GM12878 (cell line): ENCODE results near the gene COPZ2. TPM values are rescaled to one million over a fixed set of nuclear protein-coding genes. Genes with fewer than 3 reads are reported as not detected.

Experiments used
- ATAC-seq: fragments of 200-7000 bp; cut with Tn5 transposase; 3 replicates; pipeline ENCODE4 v1.9.1; 2020; ENCODE audit warnings: mild to moderate bottlenecking, moderate library complexity
- BruUV-seq: library from RNA; stranded (reverse); fragments of 400-500 nt; replicated peaks from 2 replicates; lab custom pipeline; 2021; lab: Mats Ljungman, UMichigan
- CTCF ChIA-PET: fragments of 300-600 bp; sonication (Branson Sonifier 250); formaldehyde crosslinking; extraction: SDS; loops from one replicate; lab custom pipeline; 2021; ENCODE audit warnings: inconsistent platforms; lab: Yijun Ruan, JAX
- POLR2A ChIA-PET: fragments of 350-600 bp; formaldehyde crosslinking; extraction: SDS; loops from one replicate; lab custom pipeline; 2021; ENCODE audit warnings: inconsistent platforms; lab: Charles Lee
- RAD21 ChIA-PET: fragments of 300-600 bp; sonication (Branson Sonifier 250); formaldehyde crosslinking; loops from one replicate; lab custom pipeline; 2023; ENCODE audit warnings: antibody characterized with exemption; ENCODE audit not compliant: unreplicated experiment; lab: Charles Lee
- SMC1A ChIA-PET: fragments of 300-600 bp; sonication (Branson Sonifier 250); formaldehyde crosslinking; loops from one replicate; lab custom pipeline; 2023; ENCODE audit not compliant: unreplicated experiment, uncharacterized antibody; lab: Charles Lee
- DNase-seq: peaks from one replicate; pipeline ENCODE4 v3.0.0-alpha.2; 2011; ENCODE audit warnings: low read depth, low spot score
- FAIRE-seq: peaks from 3 replicates; lab custom pipeline; 2011; peaks lifted over from hg19 to GRCh38; lab: Jason Lieb, UNC
- H2AFZ ChIP-seq: 2 replicates; pipeline ENCODE4 v1.6.0; 2011; ENCODE audit warnings: low read depth, low read length, control low read depth; ENCODE audit not compliant: control insufficient read depth
- H3K27ac ChIP-seq: 2 replicates; pipeline ENCODE4 v1.5.1; 2011; ENCODE audit warnings: control low read depth; ENCODE audit not compliant: control insufficient read depth, insufficient read depth
- H3K27me3 ChIP-seq, 2 experiments: replicated peaks in 1 of 2; 2 replicates each; pipeline versions ENCODE4 v1.6.0 to v1.6.1; 2011; ENCODE audit warnings: low read length in 1 of 2; ENCODE audit not compliant: control insufficient read depth in 2 of 2, insufficient read depth in 2 of 2
- H3K36me3 ChIP-seq, 2 experiments: 2 replicates each; pipeline ENCODE4 v1.5.1; 2011; ENCODE audit warnings: low read length in 1 of 2; ENCODE audit not compliant: control insufficient read depth in 2 of 2, insufficient read depth in 2 of 2
- H3K4me1 ChIP-seq: 2 replicates; pipeline ENCODE4 v1.6.1; 2011; ENCODE audit warnings: mild to moderate bottlenecking, low read length, moderate library complexity, mixed read lengths; ENCODE audit not compliant: control insufficient read depth, insufficient read depth
- H3K4me2 ChIP-seq: 2 replicates; pipeline ENCODE4 v1.6.0; 2011; ENCODE audit warnings: control low read depth; ENCODE audit not compliant: control insufficient read depth, insufficient read depth
- H3K4me3 ChIP-seq: fragments of 200-600 bp; sonication (generic); 2 replicates; pipeline ENCODE4 v1.5.1; 2016
- H3K79me2 ChIP-seq: 2 replicates; pipeline ENCODE4 v1.6.0; 2011; ENCODE audit warnings: low read length; ENCODE audit not compliant: control insufficient read depth, insufficient read depth
- H3K9ac ChIP-seq: 2 replicates; pipeline ENCODE4 v1.8.0; 2011; ENCODE audit warnings: low read length, control low read depth, mixed read lengths; ENCODE audit not compliant: control insufficient read depth, insufficient read depth
- H3K9me3 ChIP-seq: replicated peaks from 3 replicates; pipeline ENCODE4 v1.5.1; 2011; ENCODE audit warnings: mild to moderate bottlenecking, low read length; ENCODE audit not compliant: control insufficient read depth, insufficient read depth
- H4K20me1 ChIP-seq: 2 replicates; pipeline ENCODE4 v1.6.0; 2011; ENCODE audit not compliant: control insufficient read depth, insufficient read depth
- EP300 ChIP-seq, 2 experiments: fragments of 150-350 bp in 1 of 2; IDR thresholded peaks; 2 replicates each; pipeline ENCODE4 v1.6.1; 2011 to 2012; ENCODE audit warnings: low read depth in 2 of 2, low read length in 2 of 2, borderline replicate concordance in 1 of 2, improper control_type of control experiment in 1 of 2, inconsistent platforms in 1 of 2; ENCODE audit not compliant: control insufficient read depth in 1 of 2
- EZH2 ChIP-seq: IDR thresholded peaks from 2 replicates; pipeline ENCODE4 v1.6.1; 2012; ENCODE audit warnings: low read depth, mild to moderate bottlenecking, control low read depth, inconsistent platforms, low read length, borderline replicate concordance; ENCODE audit not compliant: control insufficient read depth
- FOS ChIP-seq: IDR thresholded peaks from 3 replicates; pipeline ENCODE4 v1.6.1; 2011; ENCODE audit warnings: borderline replicate concordance; ENCODE audit not compliant: insufficient read length; ENCODE audit errors: extremely low read depth
- HDAC2 ChIP-seq: fragments of 200-600 bp; sonication (generic); IDR thresholded peaks from 2 replicates; pipeline ENCODE4 v1.6.1; 2017
- IRF5 ChIP-seq: fragments of 450-650 bp; IDR thresholded peaks from 2 replicates; pipeline ENCODE4 v1.6.1; 2017; ENCODE audit warnings: borderline replicate concordance
- MEF2B ChIP-seq: fragments of 450-650 bp; IDR thresholded peaks from 2 replicates; pipeline ENCODE4 v1.6.1; 2018; ENCODE audit warnings: mild to moderate bottlenecking, moderate library complexity; ENCODE audit not compliant: partially characterized antibody, poor library complexity, severe bottlenecking
- MXI1 ChIP-seq: fragments of 150-350 bp; IDR thresholded peaks from 2 replicates; pipeline ENCODE4 v1.6.1; 2011; ENCODE audit warnings: low read depth, mild to moderate bottlenecking, inconsistent platforms, low read length, improper control_type of control experiment
- RBBP5 ChIP-seq: fragments of 200-600 bp; sonication (generic); conservative IDR thresholded peaks from 2 replicates; pipeline ENCODE4 v1.6.1; 2016
- RFX5 ChIP-seq: IDR thresholded peaks from 2 replicates; pipeline ENCODE4 v1.6.1; 2011; ENCODE audit warnings: low read depth, low read length, improper control_type of control experiment
- SIN3A ChIP-seq: IDR thresholded peaks from 2 replicates; pipeline ENCODE4 v1.6.1; 2012; ENCODE audit warnings: low read depth, low read length, improper control_type of control experiment
- SREBF2 ChIP-seq: IDR thresholded peaks from 2 replicates; pipeline ENCODE4 v1.6.1; 2012; ENCODE audit warnings: mild to moderate bottlenecking, low read length
- TAF1 ChIP-seq: IDR thresholded peaks from 2 replicates; pipeline ENCODE4 v1.6.1; 2011; ENCODE audit warnings: mild to moderate bottlenecking, low read depth, low read length, borderline replicate concordance
- TBL1XR1 ChIP-seq: IDR thresholded peaks from 2 replicates; pipeline ENCODE4 v1.6.1; 2012; ENCODE audit warnings: low read depth, low read length, improper control_type of control experiment
- TCF3 ChIP-seq: IDR thresholded peaks from 2 replicates; pipeline ENCODE4 v1.6.1; 2012; ENCODE audit warnings: low read depth, mild to moderate bottlenecking, low read length, borderline replicate concordance; ENCODE audit not compliant: insufficient read depth
- TCF7 ChIP-seq: IDR thresholded peaks from 2 replicates; pipeline ENCODE4 v1.6.1; 2014; ENCODE audit warnings: antibody characterized with exemption, borderline replicate concordance
- ZBTB4 ChIP-seq: fragments of 450-650 bp; formaldehyde crosslinking; IDR thresholded peaks from 2 replicates; pipeline ENCODE4 v1.4.0; 2022; ENCODE audit warnings: mild to moderate bottlenecking, moderate library complexity
- ZNF217 ChIP-seq: fragments of 450-650 bp; IDR thresholded peaks from 2 replicates; pipeline ENCODE4 v1.6.1; 2017; ENCODE audit warnings: antibody characterized with exemption, mild to moderate bottlenecking
- WGBS: methylation state at CpG from one replicate; pipeline ENCODE4 v1.1.6; 2016; ENCODE audit warnings: low lambda C conversion rate; ENCODE audit not compliant: insufficient replicate concordance, insufficient coverage; ENCODE audit errors: missing lambda C conversion rate; 5-methylcytosine and 5-hydroxymethylcytosine counted together
- in situ Hi-C: fragments of 300-500 bp; cut with MboI; formaldehyde crosslinking; loops from 9 replicates; pipeline ENCODE4 v1.14.3; 2018; ENCODE audit warnings: mixed read lengths
- intact Hi-C: fragments of 100-400 bp; cut with micrococcal nuclease; formaldehyde crosslinking; loops from one replicate; pipeline ENCODE4 v1.14.2; 2022; ENCODE audit not compliant: unreplicated experiment
- polyA plus RNA-seq, 11 experiments: library from polyadenylated mRNA; depleted of rRNA in 4 of 11; unstranded in 6 of 11; stranded (reverse) in 5 of 11; fragments of >200 nt; fragmentation: Nextera tagmentation in 4 of 11; fragmentation: Illumina TruSeq in 1 of 11; extraction: Ambion mirVana in 4 of 11; extraction: Trizol in 1 of 11; gene quantifications; 1 replicate in 1 of 11; 2 replicates in 10 of 11; pipeline versions ENCODE4 v1.2.1 to v1.2.3, GENCODE V29; 2011 to 2016; ENCODE audit warnings: inconsistent platforms in 2 of 11, missing spikeins in 2 of 11, low read depth in 1 of 11
- total RNA-seq, 4 experiments: library from RNA; depleted of rRNA in 3 of 4; stranded (reverse); fragments of >200 nt in 3 of 4; fragmentation: Illumina TruSeq in 1 of 4; extraction: Trizol in 1 of 4; gene quantifications; 2 replicates each; pipeline versions ENCODE4 v1.2.1 to v1.2.3, GENCODE V29; 2013 to 2021

COPZ2 gene
- total and polyA plus RNA-seq, 10 of the 15 experiments (the other 5 are each of a cell fraction or from before 2014, with no cell fraction given): 0.20 to 4.3 (median 2.6) TPM

GRCh38 chr17:48047741-48048383 lies 10.3 kb upstream of the COPZ2 start, which contains the start of gene NFE2L1 (continued):
- peak; percentile 62; the same call in 1 of the 2 replicates for TF ChIP-seq IRF5
- TF ChIP-seq EP300 (IDR thresholded peaks at IDR 0.05; ENCODE audit: borderline replicate concordance in 1 of 2, control insufficient read depth in 1 of 2, low read depth in 2 of 2, low read length in 2 of 2): peak in 1 of 2 experiments; percentile 37; a peak in 1 of 4 replicates
- no peak for TF ChIP-seq SREBF2
- TF ChIP-seq EZH2: no peak
- no peak for TF ChIP-seq TCF7
- peak; percentile 73 for TF ChIP-seq TAF1
- no peak for TF ChIP-seq RBBP5

GRCh38 chr17:48047113-48047740 lies 9.6 kb upstream of the COPZ2 start:
- Histone ChIP-seq H3K4me2 (peak overlapping the region; percentile 91), H3K36me3 (peaks cover 2 to 16% of the 10 kb centered on the region in 2 experiments; a peak in 2 of 4 replicates), H3K27me3 (no peaks in the 10 kb centered on the region), H2AFZ (peak overlapping the region; percentile 94), H3K9me3 (no peaks in the 10 kb centered on the region), H3K79me2 (peaks cover 55% of the 10 kb centered on the region), H4K20me1 (0 out of 2 replicates have a peak, but pooled peaks cover 4% of the 10 kb centered on the region), H3K4me1 (peaks cover 12% of the 10 kb centered on the region; the same call in 1 of the 2 replicates), H3K9ac (peak overlapping the region; percentile 92), H3K4me3 (peak overlapping the region; percentile 84), H3K27ac (peak overlapping the region; percentile 93)
- FAIRE-seq (no peak), DNase-seq (no peak), ATAC-seq (no peak)
- RAD21 ChIA-PET: interaction anchor here (0.7 to 5.8 kb wide), 9 partner anchors 8 to 546 kb away, joined by 3 to 47 read pairs (median 5); partner anchors contain the start of genes CDK5RAP3, COPZ2 and SNX11
- in situ Hi-C loops: no loop called here
- CTCF ChIA-PET: interaction anchor here (0.9 to 9.0 kb wide), 13 partner anchors 9 to 76 kb away, joined by 3 to 87 read pairs (median 5); partner anchors contain the start of genes CDK5RAP3 and COPZ2
- intact Hi-C loops: no loop called here
- WGBS: 1% methylated on average over 26 of the region's 26 CpGs
- BruUV-seq: TSS peak; percentile 92
- SMC1A ChIA-PET: interaction anchor here (0.6 to 5.8 kb wide), 12 partner anchors 9 to 75 kb away, joined by 3 to 39 read pairs (median 4); no protein-coding TSS in a partner anchor
- POLR2A ChIA-PET: interaction anchor here (0.7 to 4.8 kb wide), 14 partner anchors 8 to 530 kb away, joined by 3 to 29 read pairs (median 4); partner anchors contain the start of gene CDK5RAP3
- TF ChIP-seq ZNF217: no peak
- no peak for TF ChIP-seq MXI1
- no peak for TF ChIP-seq TCF3
- TF ChIP-seq SIN3A: no peak
- TF ChIP-seq HDAC2: no peak
- peak; percentile 27; the same call in 1 of the 2 replicates for TF ChIP-seq ZBTB4 (CRISPR knock-in tag)
- no peak for TF ChIP-seq MEF2B
- no peak for TF ChIP-seq FOS
- no peak for TF ChIP-seq RFX5
- 0 out of 2 replicates have a peak, but pooled peaks have one; percentile 20 for TF ChIP-seq TBL1XR1
